ENCODE measurements around the gene SLC8A3.
A peak's percentile ranks its signal among the peaks of the same experiment; 100 is the strongest.

Gene SLC8A3

GRCh38 chr14:70116278-70116677, 72.5 kb downstream of the SLC8A3 start:
- no peak for FAIRE-seq

DNA sequence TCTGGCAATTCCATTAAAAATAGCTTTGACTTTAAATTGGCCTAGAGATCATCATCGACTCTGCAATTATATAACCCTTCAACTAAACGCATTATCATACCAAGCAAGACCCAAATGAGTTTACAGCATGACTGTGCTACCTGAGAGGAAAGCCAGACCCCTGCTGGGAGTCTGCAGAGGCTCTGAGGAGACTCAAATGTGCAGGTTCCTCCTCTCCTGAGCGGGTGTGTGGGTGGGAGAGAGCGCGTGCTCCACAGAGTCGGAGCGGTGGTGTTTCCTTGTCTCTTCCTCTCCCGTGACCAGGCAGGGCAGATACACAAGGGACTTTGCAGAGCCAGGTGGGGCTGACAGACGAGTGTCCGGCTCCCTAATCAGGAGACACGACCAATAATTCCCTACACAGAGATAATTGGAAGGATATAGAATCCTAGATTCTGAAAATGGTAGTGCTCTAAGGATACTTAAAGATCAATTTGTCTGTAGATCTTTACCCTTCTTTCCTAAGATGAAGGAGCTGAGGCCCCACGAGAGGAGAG, 74.1 kb downstream of the SLC8A3 start:
- FAIRE-seq: no peak

- FAIRE-seq: no peak
Observed at GRCh38 chr14:70113211-70113610, 75.5 kb downstream of the SLC8A3 start.

GRCh38 chr14:70108419-70108818, 80.3 kb downstream of the SLC8A3 start:
- FAIRE-seq: no peak

GRCh38 chr14:70107309-70107708, 81.4 kb downstream of the SLC8A3 start:
- no peak for FAIRE-seq

- FAIRE-seq: no peak
Observed at GRCh38 chr14:70100071-70100470, 88.7 kb downstream of the SLC8A3 start.

DNA sequence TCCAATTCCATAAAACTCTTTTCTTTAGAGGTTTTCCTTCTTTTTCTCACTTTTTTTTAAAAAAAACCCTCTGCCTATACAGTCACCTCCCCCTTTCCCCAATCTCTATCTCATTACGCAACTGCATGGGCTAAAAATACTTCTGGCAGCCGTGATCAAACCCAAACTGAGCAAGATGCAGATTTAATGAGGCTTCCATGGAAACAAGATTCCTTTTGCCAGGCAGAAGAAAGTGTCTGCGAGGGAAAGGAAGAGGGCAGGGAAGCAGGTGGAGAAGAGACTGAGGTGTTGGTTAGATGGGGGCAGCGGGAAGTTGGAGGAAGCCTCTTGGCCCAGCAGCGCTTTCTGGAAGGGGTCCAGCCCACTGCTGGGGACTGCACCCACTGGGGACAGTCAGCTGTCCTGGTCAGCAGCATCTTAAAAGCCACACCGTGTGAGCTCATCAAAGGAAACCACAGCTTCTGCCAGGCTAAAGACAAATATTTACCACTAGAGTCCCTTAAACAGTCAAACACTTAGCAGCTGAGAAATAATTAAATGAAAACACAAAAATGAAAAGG, 90.4 kb downstream of the SLC8A3 start:
- no peak for FAIRE-seq

- no peak for FAIRE-seq
Observed at GRCh38 chr14:70097576-70098249, 91.0 kb downstream of the SLC8A3 start.

DNA sequence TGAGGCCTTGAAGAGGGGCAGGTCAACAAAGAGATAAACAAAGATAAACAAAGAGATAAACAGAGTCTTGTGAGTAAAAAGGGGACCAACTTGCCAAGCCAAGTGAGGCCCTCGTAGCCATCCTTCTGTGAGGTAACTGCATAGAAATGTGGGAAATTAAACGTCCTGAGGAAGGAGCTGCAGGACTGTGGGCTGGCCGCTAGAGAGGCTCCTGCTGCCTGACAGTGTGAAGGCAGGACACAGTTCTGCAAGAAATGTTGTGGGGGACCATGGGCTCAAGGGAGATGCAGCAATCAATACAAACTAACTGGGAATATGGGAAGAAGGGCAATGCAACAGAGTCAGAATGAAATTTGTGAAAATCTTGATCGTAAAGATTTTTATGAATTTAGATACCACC, 91.9 kb downstream of the SLC8A3 start:
- no peak for FAIRE-seq

- FAIRE-seq: no peak
Observed at GRCh38 chr14:70094631-70095030, 94.1 kb downstream of the SLC8A3 start.

DNA sequence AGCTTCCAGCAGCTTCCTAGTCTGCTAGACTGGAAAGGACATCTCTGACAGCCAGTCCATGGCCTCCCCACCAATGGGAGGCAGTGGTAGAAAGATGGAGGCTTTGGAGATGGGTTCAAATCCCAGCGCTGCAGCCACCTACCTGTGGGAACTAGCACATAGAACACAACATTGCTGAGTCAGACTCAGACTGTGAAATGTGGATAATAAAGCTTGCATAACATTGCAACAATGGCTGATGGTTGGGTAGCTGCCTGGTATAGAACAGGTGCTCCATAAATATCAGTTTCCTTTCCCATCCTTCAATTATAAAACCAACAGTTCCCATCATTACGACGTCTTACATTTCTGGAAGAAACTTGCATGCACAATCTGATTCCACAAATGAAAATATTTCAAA, 94.6 kb downstream of the SLC8A3 start:
- no peak for FAIRE-seq

- FAIRE-seq: no peak
Observed at GRCh38 chr14:70093156-70093555, 95.6 kb downstream of the SLC8A3 start.

GRCh38 chr14:70087380-70087697, 101.4 kb downstream of the SLC8A3 start:
- no peak for FAIRE-seq

- peak; percentile 39 for FAIRE-seq
Observed at GRCh38 chr14:70086685-70087379, 101.9 kb downstream of the SLC8A3 start.

GRCh38 chr14:70084226-70084625, 104.5 kb downstream of the SLC8A3 start:
- FAIRE-seq: no peak

- no peak for FAIRE-seq
Observed at GRCh38 chr14:70082394-70082793, 106.4 kb downstream of the SLC8A3 start.

- FAIRE-seq: no peak
Observed at GRCh38 chr14:70080076-70080475, 108.7 kb downstream of the SLC8A3 start.

GRCh38 chr14:70078329-70078728, 110.4 kb downstream of the SLC8A3 start:
- no peak for FAIRE-seq

DNA sequence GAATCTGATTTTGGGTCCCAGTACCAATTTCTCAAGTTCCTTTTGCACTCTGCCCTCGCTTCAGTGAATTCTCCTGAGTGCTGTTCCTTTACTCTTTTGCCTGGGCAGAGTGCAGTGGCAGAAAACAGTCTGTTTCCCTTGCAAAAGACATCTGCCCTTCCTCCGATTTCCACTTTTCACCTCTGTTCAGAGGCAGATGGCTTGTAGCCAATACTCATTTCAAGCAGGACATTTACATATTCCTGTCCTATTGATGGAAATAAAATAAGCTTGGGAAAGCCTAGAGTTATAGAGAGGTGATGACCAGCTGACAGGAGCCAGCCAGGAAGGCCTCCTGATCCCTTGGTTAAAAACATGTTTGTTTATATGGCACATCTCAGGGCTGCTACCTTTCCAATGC, 111.0 kb downstream of the SLC8A3 start:
- FAIRE-seq: no peak

DNA sequence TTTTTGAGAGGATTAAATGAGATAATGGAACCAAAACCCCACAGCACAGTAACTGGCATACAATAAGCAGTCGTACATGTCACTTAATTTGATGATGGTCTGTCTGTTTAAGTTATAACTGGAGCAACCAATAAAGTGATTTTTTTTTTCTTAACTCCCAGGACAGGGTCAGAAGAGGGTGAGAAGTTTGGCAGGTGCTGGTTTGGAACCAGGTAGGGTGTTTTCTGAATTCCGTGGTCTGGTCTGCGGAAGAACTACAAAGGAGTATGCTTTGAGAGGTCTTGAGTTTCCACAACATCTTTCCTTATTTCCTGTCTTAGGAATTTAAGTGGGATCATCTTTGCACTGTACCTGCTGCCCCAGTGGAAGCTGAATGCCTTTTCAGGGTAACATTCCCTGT, 111.7 kb downstream of the SLC8A3 start:
- FAIRE-seq: no peak

- FAIRE-seq: no peak
Observed at GRCh38 chr14:70073924-70074566, 114.7 kb downstream of the SLC8A3 start.

DNA sequence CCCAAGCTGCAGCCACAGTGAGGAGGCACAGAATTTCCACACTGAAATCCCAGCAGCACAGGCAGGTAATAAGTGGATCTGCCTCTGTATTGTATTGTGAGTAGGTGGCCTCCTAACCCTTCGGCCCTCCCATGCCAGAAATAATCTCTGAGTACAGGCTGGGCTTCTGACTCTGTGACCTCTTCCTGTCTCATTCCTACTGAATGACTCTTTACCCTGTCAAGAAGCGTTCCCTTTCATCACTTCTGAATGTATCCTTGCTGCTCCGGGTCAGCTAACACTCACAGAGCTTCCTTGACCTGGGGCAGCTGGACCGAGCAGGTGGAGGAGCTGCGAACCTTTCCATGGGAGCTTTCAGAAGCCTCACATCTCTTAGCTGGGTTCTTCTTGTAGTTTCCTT, 119.6 kb downstream of the SLC8A3 start:
- no peak for FAIRE-seq

- no peak for FAIRE-seq
Observed at GRCh38 chr14:70067810-70068209, 120.9 kb downstream of the SLC8A3 start.
